HG03064 (cell line): ENCODE data around the gene LYPD8.

Experiments used
- ATAC-seq: cut with Tn5 transposase; IDR thresholded peaks from one replicate; pipeline ENCODE4 v1.9.1; 2021; ENCODE audit warnings: low read depth; ENCODE audit not compliant: unreplicated experiment

LYPD8 gene

DNA sequence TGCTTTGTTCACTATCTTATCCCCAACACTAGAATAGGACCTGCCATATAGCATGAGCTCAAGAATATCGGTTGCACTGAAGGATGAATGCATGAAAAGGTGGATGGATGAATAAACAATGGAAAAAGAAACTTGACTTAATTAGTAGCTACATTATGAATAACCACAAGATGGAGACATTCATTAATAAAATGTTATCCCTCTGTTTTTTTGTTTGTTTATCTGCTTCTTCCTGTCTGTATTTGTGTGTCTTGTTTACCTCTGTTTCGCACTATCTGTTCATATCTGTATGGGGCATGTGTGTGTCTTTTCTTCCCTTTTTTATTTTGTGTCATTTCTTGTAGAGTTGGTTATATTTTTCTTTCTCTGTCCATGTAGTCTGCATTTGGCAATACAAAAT lies 51.9 kb downstream of the LYPD8 start:
- no peak for ATAC-seq

DNA sequence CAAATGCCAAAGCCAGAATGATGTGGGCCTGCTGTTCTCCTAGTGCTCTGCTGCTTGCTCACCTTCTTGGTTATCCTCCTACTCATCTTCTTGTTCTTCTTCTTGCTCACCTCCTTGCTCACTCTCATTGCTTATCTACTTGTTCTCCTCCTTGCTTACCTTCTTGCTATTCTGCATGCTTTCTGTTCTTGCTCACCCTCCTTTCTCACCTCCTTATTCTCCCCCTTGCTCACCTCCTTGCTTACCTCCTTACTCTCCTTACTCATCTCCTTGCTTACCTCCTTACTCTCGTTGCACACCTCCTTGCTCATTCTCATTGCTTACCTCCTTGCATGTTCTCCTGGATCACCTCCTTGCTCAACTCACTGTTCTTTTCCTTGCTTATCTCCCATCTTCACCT lies 52.8 kb downstream of the LYPD8 start, which contains the start of gene OR14I1:
TSS of gene OR14I1 (minus strand) at position 53 of the 400 bp plus-strand sequence.
- ATAC-seq = no peak

DNA sequence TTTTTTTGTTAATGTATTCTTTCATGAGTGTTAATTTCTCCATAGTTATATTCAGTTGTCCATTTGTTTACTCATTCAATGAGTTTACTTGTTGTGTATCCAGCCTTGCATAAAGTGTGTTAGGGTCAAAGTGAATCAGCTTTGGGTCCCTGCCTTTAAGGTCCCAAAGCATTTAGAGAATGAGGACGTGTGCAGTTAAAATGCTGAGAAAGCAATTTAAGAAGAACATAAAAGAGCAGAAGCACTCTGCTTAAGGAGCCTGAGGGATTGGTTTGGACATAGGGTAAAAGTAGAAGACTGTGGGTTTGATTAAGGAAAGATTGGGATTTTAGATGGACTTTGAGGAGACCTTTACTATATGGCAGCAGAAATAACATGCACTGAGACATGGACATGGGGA lies 56.5 kb downstream of the LYPD8 start:
- no peak for ATAC-seq

DNA sequence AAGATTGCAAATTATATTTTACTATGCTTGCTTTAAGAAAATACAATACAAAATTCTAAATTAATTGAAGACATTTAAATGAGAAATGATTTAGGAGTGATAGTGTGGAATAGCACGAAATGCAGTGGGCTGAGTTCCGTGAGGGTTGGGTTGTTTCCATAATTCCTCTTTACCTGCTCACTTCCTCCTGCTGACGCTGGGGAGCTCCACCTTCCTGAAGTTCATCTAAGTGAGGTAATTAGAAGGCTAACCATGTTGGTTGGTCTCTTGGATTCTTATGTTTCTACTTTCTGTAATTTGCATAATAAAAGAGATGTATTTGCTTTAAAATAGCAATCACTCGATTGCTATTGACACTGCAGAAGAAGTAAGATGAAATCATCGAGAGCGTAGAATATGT lies 57.7 kb downstream of the LYPD8 start:
- ATAC-seq = no peak

DNA sequence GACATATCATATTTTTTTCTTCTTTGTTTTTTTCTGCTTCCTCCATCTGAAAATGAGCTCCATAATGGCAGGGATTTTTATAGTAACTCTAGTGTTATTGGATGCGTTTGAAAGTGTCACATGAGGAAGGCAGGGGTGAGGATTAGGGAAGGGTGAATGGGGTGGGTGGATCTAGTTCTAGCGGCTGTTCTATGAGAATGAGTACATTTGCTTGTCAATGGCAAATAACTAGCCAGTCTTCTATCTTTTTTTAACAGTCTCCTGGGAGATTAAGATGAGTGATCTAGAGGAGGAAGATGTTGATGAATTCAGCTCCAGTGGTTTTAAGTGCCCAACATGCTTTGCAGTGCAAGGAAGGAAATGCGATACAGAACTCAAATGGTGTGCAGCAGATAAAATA lies 58.8 kb downstream of the LYPD8 start:
- no peak for ATAC-seq

DNA sequence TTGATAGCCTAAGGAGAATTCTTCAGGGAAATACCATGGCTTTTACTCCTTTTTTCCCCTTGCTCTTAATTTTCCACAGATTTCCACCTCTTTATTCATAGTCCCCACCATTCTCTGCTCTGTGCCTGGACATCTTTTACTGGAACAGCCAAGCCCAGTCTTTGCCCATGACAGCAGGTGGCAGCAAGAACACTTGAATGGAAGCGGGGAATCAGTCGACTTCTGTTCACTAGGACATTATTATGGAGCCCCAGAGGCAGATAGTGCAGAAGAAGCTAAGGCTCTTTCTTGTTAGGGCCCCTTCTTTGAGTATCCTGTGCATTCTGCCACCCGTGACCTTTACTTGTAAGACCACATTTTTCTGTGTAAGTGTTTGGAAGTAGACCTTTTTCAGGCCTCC lies 59.3 kb downstream of the LYPD8 start:
- ATAC-seq = no peak

DNA sequence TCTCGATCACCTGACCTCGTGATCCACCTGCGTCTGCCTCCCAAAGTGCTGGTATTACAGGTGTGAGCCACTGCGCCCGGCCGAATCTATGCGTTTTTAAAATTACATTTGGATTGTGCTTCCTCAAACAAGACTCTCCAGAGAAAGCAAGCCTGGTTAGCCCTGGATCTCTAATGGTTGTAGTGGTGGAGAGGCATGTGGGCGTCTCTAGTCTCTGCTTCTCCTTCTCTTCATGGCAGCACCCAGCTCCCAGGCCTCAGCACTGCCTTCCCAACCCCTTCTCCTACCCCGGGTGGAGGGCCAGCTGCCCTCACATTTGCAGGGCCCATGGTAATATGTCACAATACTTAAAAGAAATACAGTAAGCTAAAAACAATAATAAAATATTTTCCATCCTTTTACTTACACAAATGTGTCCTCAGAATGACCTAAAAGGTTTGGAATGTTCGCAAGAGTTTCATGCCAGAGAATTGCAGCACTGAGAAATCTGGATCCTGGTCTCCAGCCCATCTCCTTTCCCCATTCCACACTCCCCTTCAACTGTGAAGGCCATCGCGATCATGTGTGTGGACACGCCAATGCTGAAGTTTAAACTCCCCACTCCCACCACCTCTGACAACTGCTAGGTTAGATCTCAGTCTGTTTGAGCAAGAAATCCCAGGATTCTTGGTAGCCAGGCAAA lies 60.0 kb downstream of the LYPD8 start:
- no peak for ATAC-seq

DNA sequence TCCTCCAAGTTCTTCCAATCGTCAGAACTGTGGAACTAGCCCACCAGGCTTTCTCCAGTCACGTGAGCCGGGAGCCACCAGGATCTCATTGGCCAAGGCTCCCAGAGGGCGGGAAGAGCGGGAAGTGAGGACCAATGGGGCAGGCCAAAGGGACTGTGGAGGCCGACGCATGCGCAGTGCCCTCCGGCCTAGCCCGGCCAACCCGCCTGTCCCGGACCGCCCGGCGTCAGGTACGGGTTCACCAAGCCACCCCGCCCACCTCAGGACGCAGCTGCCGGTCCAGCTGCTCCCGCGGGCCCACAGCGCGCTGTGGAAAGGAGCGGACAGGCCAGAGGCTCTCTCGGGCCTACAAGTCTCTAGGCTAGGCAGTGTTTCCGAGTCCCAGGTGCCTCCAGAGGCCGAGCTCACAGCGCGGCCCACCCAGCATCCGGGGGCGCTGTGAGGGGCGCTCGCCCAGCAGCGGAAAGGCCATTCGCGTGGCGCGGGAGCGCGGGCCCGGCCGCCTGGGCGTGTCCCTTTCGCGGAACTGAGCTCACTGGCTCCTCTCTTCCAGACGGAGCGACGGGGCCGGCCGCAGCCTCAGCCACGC lies 63.9 kb downstream of the LYPD8 start:
- no peak for ATAC-seq
